AG09309 (cell line): Measurements from ENCODE around the gene GPR153.

Experiments used
- DNase-seq: peaks from one replicate; pipeline ENCODE4 v3.0.0-alpha.2; 2010; ENCODE audit warnings: low read depth
- H3K4me3 ChIP-seq: 2 replicates; pipeline ENCODE4 v1.5.1; 2011; ENCODE audit warnings: mild to moderate bottlenecking, low read depth, low read length, moderate library complexity; ENCODE audit not compliant: control insufficient read depth
- TF ChIP-seq, protein P1 (sequence below): IDR thresholded peaks from 2 replicates; pipeline ENCODE4 v1.5.1; 2011; ENCODE audit warnings: mild to moderate bottlenecking, low read depth, low read length, inconsistent platforms; ENCODE audit not compliant: insufficient read depth, control insufficient read depth; ENCODE audit errors: missing control alignments

GPR153 gene

DNA sequence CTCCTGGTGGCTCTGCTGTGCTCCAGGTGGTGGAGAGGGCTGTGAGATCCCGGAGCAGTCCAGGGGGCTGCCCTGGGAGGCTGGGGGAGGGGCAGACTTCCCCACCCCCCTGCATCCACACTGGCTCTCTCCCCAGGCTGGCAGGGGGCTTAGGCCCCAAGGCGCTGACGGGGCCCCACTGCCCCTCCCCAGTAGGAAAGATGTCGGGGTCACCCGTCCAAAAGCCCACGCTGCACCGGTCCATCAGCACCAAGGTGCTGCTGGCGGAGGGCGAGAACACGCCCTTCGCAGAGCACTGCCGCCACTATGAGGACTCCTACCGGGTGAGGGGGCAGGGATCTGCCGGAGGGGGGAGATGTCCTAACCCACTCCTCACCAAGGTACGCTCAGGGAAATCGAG is 49.2 kb downstream of the GPR153 start:
- TF ChIP-seq, protein P1, sequence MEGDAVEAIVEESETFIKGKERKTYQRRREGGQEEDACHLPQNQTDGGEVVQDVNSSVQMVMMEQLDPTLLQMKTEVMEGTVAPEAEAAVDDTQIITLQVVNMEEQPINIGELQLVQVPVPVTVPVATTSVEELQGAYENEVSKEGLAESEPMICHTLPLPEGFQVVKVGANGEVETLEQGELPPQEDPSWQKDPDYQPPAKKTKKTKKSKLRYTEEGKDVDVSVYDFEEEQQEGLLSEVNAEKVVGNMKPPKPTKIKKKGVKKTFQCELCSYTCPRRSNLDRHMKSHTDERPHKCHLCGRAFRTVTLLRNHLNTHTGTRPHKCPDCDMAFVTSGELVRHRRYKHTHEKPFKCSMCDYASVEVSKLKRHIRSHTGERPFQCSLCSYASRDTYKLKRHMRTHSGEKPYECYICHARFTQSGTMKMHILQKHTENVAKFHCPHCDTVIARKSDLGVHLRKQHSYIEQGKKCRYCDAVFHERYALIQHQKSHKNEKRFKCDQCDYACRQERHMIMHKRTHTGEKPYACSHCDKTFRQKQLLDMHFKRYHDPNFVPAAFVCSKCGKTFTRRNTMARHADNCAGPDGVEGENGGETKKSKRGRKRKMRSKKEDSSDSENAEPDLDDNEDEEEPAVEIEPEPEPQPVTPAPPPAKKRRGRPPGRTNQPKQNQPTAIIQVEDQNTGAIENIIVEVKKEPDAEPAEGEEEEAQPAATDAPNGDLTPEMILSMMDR, result no peak
- no peak overlapping the region for H3K4me3 ChIP-seq
- DNase-seq, result no peak

DNA sequence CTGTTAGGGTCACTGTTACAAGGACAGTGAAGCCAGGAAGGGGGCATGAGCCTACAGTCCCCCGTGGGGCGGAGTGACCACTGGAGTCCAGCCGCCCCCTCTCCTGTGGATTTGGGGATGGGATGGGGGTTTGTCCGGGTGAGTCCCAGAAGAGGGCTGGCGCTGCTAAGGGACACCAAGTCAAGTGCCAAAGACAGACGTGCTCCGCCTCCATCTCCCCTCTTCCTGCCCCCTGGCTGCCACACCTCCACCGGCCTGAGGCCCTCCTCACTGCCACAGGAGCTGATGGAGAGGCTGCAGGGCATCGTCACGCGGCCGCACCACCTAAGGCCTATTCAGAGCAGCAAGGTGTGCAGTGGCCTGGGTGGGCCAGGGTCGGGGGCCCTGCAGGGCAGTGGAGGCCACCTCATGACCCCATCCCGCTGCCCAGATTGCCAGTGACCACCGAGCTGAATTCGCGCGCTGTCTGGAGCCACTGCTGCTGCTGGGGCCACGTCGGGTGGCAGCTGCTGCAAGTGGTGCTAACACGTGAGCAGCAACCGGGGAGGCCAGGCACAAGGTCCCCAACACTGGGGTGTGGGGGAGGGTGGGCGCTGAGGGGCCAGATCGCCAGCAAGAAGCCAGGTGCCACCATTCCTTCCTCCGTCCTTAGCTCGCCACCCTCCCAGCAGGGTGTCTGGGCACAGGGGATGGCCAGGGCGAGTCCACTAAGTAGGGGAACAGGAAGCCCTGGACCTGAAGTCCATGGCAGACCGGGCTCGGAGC is 50.1 kb downstream of the GPR153 start:
- no peak for DNase-seq
- no peak overlapping the region for H3K4me3 ChIP-seq
- TF ChIP-seq, protein P1, result no peak

DNA sequence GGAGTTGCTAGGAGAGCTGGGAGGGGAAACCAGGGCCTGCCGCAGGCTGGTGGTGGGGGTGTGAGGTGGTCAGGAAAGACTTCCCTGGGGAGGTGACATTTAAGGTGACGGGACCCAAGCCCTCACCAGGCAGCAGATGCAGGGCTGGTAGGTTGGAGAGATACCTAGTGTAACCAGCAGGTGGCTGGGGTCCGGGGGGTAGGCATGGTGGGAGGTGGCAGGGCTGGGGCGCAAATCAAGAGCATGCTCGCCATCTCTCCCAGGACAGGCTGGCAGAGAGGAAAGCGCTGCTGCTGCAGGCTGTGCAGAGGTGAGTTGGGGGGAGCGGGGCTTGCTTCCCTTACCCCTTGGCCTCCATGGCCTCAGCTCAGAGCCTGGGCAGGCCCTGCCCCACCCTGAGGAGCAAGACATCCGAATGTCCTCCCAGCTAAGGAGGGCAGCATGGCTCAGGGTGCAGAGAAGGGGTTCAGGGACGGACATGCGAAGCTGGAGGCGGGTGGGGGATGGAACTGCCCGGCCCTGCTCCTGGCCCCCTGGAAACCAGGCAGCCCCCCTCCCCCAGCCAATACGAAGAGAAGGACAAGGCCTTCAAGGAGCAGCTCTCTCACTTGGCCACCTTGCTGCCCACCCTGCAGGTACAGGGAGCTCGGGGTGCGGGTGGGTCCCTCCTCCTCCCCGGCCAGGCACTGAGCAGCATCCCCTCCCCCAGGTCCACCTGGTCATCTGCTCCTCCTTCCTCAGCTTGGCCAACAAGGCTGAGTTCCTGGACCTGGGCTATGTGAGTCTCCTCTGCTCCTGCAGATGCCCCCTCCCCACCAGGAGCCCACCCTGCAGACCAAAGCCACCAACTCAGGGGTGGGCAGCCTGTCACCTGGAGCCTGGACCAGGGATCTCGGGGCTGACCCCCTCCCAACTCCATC is 51.0 kb downstream of the GPR153 start:
- H3K4me3 ChIP-seq, result peak overlapping the region; percentile 25; the same call in 1 of the 2 replicates
- DNase-seq, result no peak
- TF ChIP-seq, protein P1, result peak; percentile 18

DNA sequence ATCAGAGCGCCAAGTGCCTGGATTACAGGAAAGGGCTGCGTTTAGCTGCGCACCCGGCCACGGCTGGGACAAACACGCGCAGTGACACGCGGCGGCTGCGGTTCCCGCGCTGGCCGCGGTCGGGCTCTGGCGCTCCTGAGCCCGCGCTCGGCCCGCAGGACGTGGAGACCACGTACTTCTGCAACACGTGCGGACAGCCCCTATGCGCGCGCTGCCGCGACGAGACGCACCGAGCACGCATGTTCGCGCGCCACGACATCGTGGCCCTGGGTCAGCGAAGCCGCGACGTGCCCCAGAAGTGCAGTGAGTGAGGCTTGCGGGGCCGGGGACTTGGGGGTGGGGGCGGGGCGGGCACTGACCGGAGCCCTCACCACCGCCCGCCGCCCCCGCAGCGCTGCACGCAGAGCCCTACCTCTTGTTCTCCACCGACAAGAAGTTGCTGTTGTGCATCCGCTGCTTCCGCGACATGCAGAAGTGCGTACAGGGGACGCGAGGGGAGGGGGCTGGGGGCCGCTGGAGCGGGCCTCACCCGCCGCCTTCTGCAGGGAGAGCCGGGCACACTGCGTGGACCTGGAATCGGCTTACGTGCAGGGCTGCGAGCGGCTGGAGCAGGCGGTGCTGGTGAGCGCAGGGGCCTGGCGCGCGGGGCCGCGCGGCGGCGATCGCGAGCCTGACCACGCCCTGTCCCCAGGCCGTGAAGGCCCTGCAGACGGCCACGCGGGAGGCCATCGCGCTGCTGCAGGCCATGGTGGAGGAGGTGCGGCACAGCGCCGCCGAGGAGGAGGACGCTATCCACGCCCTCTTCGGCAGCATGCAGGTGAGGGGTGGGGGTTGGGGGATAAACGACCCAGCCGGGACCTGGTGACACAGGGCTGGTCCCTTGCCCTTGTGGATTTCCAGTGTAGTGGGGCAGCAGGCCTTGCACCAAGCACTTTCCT is 51.9 kb downstream of the GPR153 start:
- no peak for DNase-seq
- H3K4me3 ChIP-seq, result peak overlapping the region; percentile 37
- TF ChIP-seq, protein P1, result peak; percentile 25

DNA sequence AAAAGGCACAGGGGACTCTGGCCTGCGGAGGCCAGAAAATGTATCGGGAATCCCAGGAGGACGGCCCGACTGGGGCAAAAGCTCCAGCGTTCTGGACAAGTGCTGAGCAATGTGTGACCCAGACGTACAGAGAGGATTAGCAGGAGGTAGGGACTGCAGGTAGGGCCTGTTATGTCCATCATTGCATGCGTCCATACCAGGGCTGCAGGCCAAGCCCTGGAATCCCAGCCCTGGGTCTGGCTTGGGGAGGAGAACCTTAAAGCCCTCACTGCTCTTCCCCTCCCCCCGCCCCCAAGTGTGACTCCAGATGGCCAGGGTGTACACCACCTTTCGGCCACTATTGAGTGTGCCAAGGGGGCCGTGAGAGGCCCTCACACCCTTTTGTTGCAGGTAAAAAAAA is 53.0 kb downstream of the GPR153 start:
- DNase-seq, result no peak
- TF ChIP-seq, protein P1, result no peak
- H3K4me3 ChIP-seq, result no peak overlapping the region
